HL-60 (cell line): Measurements from ENCODE around the gene MCF2L2.

Experiments used
- CTCF ChIP-seq: IDR thresholded peaks from one replicate; pipeline ENCODE4 v1.5.1; 2011; ENCODE audit warnings: low read length, control low read depth, inconsistent platforms; ENCODE audit not compliant: insufficient read depth
- GABPA ChIP-seq: IDR thresholded peaks from 2 replicates; pipeline ENCODE4 v1.6.1; 2012; ENCODE audit warnings: low read depth
- POLR2AphosphoS5 ChIP-seq: IDR thresholded peaks from 2 replicates; pipeline ENCODE4 v1.6.1; 2012; ENCODE audit warnings: low read depth
- REST ChIP-seq: IDR thresholded peaks from 2 replicates; pipeline ENCODE4 v1.6.1; 2012; ENCODE audit warnings: low read depth; ENCODE audit not compliant: insufficient replicate concordance
- SPI1 ChIP-seq: IDR thresholded peaks from 2 replicates; pipeline ENCODE4 v1.6.1; 2012; ENCODE audit warnings: low read depth, mild to moderate bottlenecking, borderline replicate concordance

DNA sequence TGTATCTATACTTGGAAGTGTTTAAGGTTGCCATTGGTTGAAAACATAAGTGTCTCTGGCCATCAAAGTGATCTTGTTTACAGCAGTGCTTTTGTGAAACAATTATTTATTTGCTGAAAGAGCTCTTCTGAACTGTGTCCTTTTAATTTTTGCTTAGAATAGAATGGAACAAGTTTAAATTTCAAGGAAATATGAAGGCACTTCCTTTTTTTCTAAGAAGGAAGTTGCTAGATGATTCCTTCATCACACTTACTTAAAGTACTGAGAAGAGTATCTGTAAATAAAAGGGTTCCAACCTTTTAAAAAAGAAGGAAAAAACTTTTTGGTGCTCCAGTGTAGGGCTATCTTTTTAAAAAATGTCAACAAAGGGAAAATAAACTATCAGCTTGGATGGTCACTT lies 155.6 kb downstream of the MCF2L2 start:
- TF ChIP-seq CTCF: no peak
- no peak for TF ChIP-seq REST
- TF ChIP-seq POLR2AphosphoS5: no peak
- TF ChIP-seq GABPA: no peak
- TF ChIP-seq SPI1: peak; percentile 97
